Measurements from ENCODE around the gene OR10AD1.

Gene OR10AD1

GRCh38 chr12:48189331-48190125 lies 13.6 kb downstream of the OR10AD1 start:
- peak; percentile 9 for DNase-seq

- no peak for DNase-seq
Observed at GRCh38 chr12:48187916-48188695, 15.0 kb downstream of the OR10AD1 start.

GRCh38 chr12:48185181-48185919 lies 17.7 kb downstream of the OR10AD1 start:
- DNase-seq, result no peak

GRCh38 chr12:48184549-48184922 lies 18.6 kb downstream of the OR10AD1 start:
- DNase-seq, result no peak

- no peak for DNase-seq
Observed at GRCh38 chr12:48183876-48184548, 19.1 kb downstream of the OR10AD1 start.

GRCh38 chr12:48183091-48183875 lies 19.8 kb downstream of the OR10AD1 start, which contains the start of gene CCDC184:
Gene CCDC184, plus strand, starts transcription at chr12:48183644. Its CDS starts 479 bp downstream, at chr12:48184123.
- peak; percentile 34 for DNase-seq

- no peak for DNase-seq
Observed at GRCh38 chr12:48182631-48183030, 20.5 kb downstream of the OR10AD1 start.

- no peak for DNase-seq
Observed at GRCh38 chr12:48180857-48181495, 22.1 kb downstream of the OR10AD1 start.

GRCh38 chr12:48180424-48180823 lies 22.7 kb downstream of the OR10AD1 start:
- DNase-seq, result no peak

- no peak for DNase-seq
Observed at GRCh38 chr12:48179466-48179865, 23.6 kb downstream of the OR10AD1 start.

GRCh38 chr12:48177982-48178381 lies 25.1 kb downstream of the OR10AD1 start:
- DNase-seq, result no peak

- no peak for DNase-seq
Observed at GRCh38 chr12:48176417-48176751, 26.7 kb downstream of the OR10AD1 start.

GRCh38 chr12:48175613-48176416 lies 27.3 kb downstream of the OR10AD1 start:
- no peak for DNase-seq

GRCh38 chr12:48169011-48169410 lies 34.1 kb downstream of the OR10AD1 start:
- no peak for DNase-seq

GRCh38 chr12:48165089-48165981 lies 37.8 kb downstream of the OR10AD1 start:
- DNase-seq, result no peak

- DNase-seq, result no peak
Observed at GRCh38 chr12:48164451-48164850, 38.6 kb downstream of the OR10AD1 start.

- DNase-seq, result no peak
Observed at GRCh38 chr12:48163150-48163747, 39.8 kb downstream of the OR10AD1 start.

GRCh38 chr12:48160807-48161206 lies 42.3 kb downstream of the OR10AD1 start:
- no peak for DNase-seq

- no peak for DNase-seq
Observed at GRCh38 chr12:48160046-48160445, 43.0 kb downstream of the OR10AD1 start.
